Liver (tissue), 3 donors: ENCODE measurements around the gene FILIP1L.

ENCODE experiments used
- EGR1 ChIP-seq, 2 donors: IDR thresholded peaks; 2 replicates each; pipeline ENCODE4 v1.6.1; 2016 to 2018; ENCODE audit warnings: antibody characterized with exemption in 2 of 2, low read depth in 2 of 2
- RAD21 ChIP-seq, 2 donors: IDR thresholded peaks; 2 replicates each; pipeline ENCODE4 v1.6.1; 2016; ENCODE audit warnings: antibody characterized with exemption in 2 of 2, mild to moderate bottlenecking in 2 of 2
- REST ChIP-seq: IDR thresholded peaks from 2 replicates; pipeline ENCODE4 v1.6.1; 2016; ENCODE audit warnings: antibody characterized with exemption, mild to moderate bottlenecking
- RXRA ChIP-seq, 2 donors: IDR thresholded peaks; 2 replicates each; pipeline ENCODE4 v1.6.1; 2017 to 2018; ENCODE audit warnings: antibody characterized with exemption in 2 of 2, mild to moderate bottlenecking in 1 of 2
- TF ChIP-seq, protein P1 (sequence below): fragments of 150-350 bp; IDR thresholded peaks from 2 replicates; pipeline ENCODE4 v1.5.1; 2017; ENCODE audit warnings: improper control_type of control experiment, low read depth, low read length; ENCODE audit not compliant: missing input control
- TF ChIP-seq, protein P2 (sequence below): IDR thresholded peaks from 2 replicates; pipeline ENCODE4 v1.6.1; 2016; ENCODE audit warnings: antibody characterized with exemption
- donor health status: healthy.
- donor health status: healthy.

DNA sequence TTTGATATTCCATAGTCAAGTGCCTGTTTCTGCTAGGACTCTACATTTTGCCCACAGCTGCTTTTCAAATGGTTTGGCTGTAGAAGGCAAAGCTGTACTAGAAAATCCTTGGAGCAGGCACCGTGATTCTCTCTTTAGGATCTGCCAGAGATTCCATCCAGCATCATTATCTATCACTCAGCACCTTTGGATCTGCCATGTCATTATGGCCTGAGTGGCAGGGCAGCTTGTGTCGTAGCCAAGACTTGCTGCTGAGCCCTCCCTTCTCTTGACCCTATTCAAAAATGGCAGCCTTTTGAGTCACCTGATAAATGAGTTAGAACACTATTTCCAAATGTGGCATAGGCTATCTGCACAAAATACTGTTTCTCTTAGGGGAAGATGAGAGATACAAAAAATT, 304.7 kb downstream of the FILIP1L start:
- TF ChIP-seq, protein P1, sequence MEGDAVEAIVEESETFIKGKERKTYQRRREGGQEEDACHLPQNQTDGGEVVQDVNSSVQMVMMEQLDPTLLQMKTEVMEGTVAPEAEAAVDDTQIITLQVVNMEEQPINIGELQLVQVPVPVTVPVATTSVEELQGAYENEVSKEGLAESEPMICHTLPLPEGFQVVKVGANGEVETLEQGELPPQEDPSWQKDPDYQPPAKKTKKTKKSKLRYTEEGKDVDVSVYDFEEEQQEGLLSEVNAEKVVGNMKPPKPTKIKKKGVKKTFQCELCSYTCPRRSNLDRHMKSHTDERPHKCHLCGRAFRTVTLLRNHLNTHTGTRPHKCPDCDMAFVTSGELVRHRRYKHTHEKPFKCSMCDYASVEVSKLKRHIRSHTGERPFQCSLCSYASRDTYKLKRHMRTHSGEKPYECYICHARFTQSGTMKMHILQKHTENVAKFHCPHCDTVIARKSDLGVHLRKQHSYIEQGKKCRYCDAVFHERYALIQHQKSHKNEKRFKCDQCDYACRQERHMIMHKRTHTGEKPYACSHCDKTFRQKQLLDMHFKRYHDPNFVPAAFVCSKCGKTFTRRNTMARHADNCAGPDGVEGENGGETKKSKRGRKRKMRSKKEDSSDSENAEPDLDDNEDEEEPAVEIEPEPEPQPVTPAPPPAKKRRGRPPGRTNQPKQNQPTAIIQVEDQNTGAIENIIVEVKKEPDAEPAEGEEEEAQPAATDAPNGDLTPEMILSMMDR, result no peak
- TF ChIP-seq RXRA (IDR thresholded peaks at IDR 0.05) (no peak), RAD21 (IDR thresholded peaks at IDR 0.05) (no peak), EGR1 (IDR thresholded peaks at IDR 0.05; ENCODE audit: low read depth in 2 of 2) (no peak), REST (no peak)
- TF ChIP-seq, protein P2, sequence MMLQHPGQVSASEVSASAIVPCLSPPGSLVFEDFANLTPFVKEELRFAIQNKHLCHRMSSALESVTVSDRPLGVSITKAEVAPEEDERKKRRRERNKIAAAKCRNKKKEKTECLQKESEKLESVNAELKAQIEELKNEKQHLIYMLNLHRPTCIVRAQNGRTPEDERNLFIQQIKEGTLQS, result no peak
